SK-N-SH (cell line): ENCODE measurements around the gene ABCA7.

Experiments used
- CHD2 ChIP-seq: fragments of 150-350 bp; IDR thresholded peaks from 2 replicates; pipeline ENCODE4 v1.6.1; 2018; ENCODE audit warnings: low read length; ENCODE audit not compliant: partially characterized antibody
- FOSL2 ChIP-seq: IDR thresholded peaks from 2 replicates; pipeline ENCODE4 v1.4.0; 2012; ENCODE audit warnings: low read depth, mild to moderate bottlenecking, moderate library complexity, borderline replicate concordance
- NFIC ChIP-seq: IDR thresholded peaks from 2 replicates; pipeline ENCODE4 v1.4.0; 2012; ENCODE audit warnings: borderline replicate concordance
- POLR2AphosphoS5 ChIP-seq: IDR thresholded peaks from 2 replicates; pipeline ENCODE4 v1.6.1; 2012; ENCODE audit warnings: low read depth, low read length
- REST ChIP-seq: IDR thresholded peaks from 2 replicates; pipeline ENCODE4 v1.6.1; 2012; ENCODE audit warnings: mild to moderate bottlenecking, low read depth, low read length, moderate library complexity
- RFX5 ChIP-seq: IDR thresholded peaks from 2 replicates; pipeline ENCODE4 v1.6.1; 2012; ENCODE audit warnings: mild to moderate bottlenecking, improper control_type of control experiment, low read length
- SMC3 ChIP-seq: IDR thresholded peaks from 2 replicates; pipeline ENCODE4 v1.6.1; 2012; ENCODE audit warnings: low read depth, low read length, improper control_type of control experiment
- TAF1 ChIP-seq: IDR thresholded peaks from 2 replicates; pipeline ENCODE4 v1.6.1; 2012; ENCODE audit warnings: low read depth, mild to moderate bottlenecking, low read length, moderate library complexity, borderline replicate concordance
- TF ChIP-seq, protein P1 (sequence below): fragments of 200-600 bp; sonication (generic); IDR thresholded peaks from 2 replicates; pipeline ENCODE4 v1.6.1; 2017; ENCODE audit warnings: antibody characterized with exemption, mild to moderate bottlenecking, moderate library complexity

DNA sequence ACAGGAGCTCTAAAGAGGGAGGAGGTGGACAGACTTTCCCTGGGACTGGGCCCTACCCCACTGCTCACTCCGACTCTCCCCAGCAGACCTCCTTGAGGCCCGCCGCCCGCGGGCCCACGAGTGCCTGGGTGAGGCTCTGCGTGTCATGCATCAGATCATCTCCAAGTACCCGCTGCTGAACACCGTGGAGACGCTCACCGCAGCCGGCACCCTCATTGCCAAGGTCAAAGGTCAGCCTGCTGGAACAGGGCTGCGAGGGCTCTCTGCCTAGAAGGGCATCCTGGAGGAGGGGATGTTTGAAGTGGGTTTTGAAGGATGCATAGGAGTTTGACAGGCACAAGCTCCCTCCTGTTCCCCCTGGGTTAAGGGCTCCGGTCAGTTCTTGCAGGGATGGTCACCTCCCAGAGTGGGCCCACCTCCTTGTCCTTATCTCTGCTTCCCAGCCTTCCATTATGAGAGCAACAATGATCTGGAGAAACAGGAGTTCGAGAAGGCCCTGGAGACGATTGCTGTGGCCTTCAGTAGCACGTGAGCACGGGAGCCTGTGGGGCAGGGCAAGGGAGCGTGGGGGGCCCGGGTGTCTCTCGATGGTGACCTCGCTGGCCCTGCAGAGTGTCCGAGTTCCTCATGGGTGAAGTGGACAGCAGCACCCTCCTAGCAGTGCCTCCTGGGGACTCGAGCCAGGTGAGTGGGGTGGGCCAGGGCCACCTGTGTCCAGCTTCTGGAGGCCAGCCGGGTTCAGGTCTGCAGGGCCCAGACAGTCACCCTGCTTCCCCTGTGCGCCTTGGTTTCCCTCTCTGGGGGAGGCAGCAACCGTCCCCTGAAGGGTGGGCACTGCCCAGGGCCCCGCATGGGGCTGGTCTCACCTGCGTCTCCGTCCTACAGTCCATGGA, 33.4 kb downstream of the ABCA7 start:
- TF ChIP-seq CHD2 (no peak), POLR2AphosphoS5 (no peak), TAF1 (no peak), SMC3 (no peak), REST (no peak), RFX5 (no peak), NFIC (no peak), FOSL2 (no peak)
- TF ChIP-seq, protein P1, sequence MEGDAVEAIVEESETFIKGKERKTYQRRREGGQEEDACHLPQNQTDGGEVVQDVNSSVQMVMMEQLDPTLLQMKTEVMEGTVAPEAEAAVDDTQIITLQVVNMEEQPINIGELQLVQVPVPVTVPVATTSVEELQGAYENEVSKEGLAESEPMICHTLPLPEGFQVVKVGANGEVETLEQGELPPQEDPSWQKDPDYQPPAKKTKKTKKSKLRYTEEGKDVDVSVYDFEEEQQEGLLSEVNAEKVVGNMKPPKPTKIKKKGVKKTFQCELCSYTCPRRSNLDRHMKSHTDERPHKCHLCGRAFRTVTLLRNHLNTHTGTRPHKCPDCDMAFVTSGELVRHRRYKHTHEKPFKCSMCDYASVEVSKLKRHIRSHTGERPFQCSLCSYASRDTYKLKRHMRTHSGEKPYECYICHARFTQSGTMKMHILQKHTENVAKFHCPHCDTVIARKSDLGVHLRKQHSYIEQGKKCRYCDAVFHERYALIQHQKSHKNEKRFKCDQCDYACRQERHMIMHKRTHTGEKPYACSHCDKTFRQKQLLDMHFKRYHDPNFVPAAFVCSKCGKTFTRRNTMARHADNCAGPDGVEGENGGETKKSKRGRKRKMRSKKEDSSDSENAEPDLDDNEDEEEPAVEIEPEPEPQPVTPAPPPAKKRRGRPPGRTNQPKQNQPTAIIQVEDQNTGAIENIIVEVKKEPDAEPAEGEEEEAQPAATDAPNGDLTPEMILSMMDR: no peak
